GM12873 (cell line): ENCODE results near the gene NNT.

Experiments
- CTCF ChIP-seq: IDR thresholded peaks from 2 replicates; pipeline ENCODE4 v1.5.1; 2012; ENCODE audit warnings: low read depth, mild to moderate bottlenecking, moderate library complexity, low read length, control low read depth; ENCODE audit not compliant: insufficient read depth; ENCODE audit errors: missing control alignments

Gene NNT

GRCh38 chr5:43571237-43571636 lies 31.7 kb upstream of the NNT start:
- TF ChIP-seq CTCF = no peak

DNA sequence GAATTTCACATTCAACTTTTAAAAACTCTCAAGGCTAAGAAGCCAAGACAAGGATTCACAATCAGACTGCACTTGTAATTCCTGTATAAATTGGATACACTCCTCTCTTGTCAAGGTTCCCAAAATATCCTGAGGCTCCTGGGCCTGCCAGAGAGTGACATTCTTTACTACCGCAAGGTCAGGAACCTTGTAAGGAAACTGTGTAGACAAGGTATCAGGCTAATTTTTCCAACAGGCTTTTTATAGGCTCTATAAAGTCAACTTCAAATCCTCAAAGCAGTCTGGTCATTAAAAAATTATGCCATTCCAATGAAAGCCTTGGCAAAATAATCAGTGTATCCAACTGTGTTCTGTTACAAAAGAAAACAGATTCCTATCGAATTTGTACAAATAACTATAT lies 30.6 kb upstream of the NNT start:
- TF ChIP-seq CTCF = no peak

DNA sequence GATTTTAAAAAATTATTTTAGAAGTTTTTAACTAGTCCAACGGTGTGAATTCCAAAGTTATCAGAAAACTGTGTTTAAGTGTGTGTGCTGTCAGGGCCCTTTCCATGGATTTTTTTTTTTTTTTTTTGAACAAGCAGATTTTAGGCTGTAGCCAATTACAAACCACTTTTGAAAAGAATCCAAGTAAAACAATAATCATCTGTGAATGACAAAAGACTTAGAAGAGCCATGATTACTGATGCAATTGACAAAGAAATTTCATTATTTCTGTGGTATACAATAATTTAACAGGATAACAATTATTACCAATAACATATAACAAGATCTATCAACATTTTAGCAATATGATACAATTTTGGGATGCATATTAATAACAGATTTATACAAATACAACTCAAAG lies 29.9 kb upstream of the NNT start:
- no peak for TF ChIP-seq CTCF

DNA sequence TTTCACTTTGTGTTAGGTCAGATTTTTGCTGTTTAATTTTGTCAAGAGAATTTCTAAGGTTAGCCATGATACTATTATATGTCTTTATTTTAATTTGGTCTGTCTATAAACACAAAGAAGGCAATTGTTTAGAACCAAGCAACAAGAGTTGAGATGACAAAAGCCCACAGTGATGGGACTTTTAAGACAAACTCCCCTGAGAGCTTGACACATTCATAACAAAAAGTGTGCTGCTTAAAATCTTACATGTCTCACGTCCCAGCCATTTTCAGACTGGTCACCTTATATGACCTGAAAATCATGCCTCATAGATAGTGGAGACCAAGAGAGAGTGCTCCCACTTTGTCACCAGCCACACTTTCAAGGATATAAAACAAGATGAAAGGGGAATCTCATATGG lies 21.6 kb upstream of the NNT start:
- TF ChIP-seq CTCF = no peak

- TF ChIP-seq CTCF = no peak
These were observed 20.6 kb upstream of the NNT start for GRCh38 chr5:43582082-43583005.

- TF ChIP-seq CTCF = no peak
These were observed 19.3 kb upstream of the NNT start for GRCh38 chr5:43583724-43584123.

GRCh38 chr5:43584166-43584699 lies 18.7 kb upstream of the NNT start:
- no peak for TF ChIP-seq CTCF
